GM18861 (cell line): ENCODE measurements around the gene ANKRD6.
"Not testable (repeated sequence)": the region's sequence is repeated elsewhere in the genome, so short reads cannot be mapped to it uniquely, and the experiment has no call there.

Experiments
- ATAC-seq: cut with Tn5 transposase; IDR thresholded peaks from one replicate; pipeline ENCODE4 v1.9.1; 2021; ENCODE audit not compliant: unreplicated experiment

ANKRD6 gene

DNA sequence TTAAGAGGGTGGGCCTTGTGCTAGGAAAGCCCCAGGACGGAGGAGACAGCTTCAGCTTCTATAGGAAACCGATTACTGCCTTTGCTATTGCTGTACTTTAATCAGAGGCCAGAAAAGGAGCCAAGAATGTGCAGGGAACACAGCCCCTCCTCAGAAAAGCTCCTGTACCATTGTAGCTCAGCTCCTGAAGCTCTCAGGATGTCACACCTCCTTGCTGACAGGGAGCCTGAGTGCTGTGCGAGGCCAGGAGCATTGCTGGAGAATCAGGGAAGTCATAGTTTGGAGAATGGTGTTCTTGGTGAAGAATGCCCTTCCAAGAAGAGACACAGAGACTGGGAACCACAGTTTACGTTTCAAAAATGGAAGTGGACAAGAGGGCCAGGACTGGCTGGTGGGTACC is 158.8 kb downstream of the ANKRD6 start:
- ATAC-seq: no peak

DNA sequence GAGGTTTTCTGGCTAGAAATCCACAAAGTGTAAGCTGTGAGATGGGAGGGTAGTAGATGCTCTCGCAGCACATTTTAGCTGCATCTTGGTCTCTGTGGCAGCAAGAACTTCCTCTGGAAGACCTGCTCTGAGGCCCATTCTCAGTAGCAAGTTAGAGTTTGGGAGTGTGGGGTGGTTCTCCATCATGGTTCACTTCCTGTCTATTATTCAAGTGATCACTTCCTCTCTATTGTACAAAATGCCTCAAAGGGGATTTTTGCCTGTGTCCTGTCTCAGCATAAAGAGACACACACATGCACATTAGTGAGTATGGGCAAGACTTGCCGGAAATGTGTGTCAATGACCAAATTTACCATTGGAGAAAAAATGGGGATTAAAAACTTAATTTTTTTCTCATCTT is 163.1 kb downstream of the ANKRD6 start:
- peak; percentile 94 for ATAC-seq

DNA sequence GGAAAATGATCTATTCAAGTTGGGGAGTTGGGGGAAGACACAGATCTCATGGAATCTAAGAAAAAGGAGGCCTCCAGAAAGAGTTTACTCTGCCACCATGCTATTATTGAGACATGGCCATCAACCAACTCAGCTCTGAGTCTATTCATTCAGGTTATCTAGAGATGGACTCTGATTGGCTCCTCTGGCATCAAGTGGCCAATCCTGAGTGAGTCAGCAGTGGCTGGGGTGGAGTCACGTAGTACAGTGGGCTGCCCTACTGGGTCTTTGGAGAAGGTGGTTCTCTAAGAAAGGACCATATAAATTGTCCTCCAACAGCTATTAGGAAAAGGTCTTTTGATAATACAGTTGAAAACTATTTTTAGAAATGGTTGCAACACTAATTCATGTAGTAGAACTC is 163.5 kb downstream of the ANKRD6 start:
- no peak for ATAC-seq

DNA sequence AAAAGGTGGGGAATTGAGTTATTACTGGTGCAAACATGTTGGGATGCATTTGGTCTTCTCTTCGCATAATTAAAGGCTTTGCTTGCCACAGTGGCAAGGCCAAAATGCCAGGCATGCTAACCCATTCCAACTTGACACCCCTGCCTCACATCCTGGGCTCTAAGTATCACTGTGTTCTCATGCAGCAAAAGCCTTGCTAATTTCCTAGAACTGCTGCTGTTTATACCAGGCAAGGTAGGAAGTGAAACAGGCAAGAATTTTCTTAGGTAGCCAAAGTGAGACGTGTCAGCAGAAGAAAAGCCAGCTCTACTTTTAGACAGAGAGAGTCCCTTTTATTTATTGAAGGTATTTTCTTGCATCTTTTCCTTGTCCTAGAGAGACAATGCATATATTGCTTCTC is 164.4 kb downstream of the ANKRD6 start:
- ATAC-seq: no peak

DNA sequence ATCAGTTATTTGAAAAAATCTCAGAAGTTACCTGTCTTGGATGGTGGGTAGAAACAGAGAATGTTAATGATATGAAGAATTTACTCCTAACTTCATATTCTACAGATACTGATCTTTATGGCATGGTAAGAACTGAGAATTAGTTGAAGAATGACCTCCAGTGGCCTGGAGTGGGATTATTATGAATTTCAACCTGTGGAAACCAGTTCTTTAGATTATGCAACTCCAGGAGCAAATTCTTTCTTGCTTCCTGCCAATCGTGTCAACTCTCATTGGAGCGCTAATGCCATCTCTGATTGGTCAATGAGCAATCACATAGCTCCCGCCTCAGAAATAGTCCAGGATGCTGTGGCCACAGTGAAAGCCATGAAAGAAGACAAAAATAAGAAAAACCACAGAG is 165.0 kb downstream of the ANKRD6 start:
- no peak for ATAC-seq

DNA sequence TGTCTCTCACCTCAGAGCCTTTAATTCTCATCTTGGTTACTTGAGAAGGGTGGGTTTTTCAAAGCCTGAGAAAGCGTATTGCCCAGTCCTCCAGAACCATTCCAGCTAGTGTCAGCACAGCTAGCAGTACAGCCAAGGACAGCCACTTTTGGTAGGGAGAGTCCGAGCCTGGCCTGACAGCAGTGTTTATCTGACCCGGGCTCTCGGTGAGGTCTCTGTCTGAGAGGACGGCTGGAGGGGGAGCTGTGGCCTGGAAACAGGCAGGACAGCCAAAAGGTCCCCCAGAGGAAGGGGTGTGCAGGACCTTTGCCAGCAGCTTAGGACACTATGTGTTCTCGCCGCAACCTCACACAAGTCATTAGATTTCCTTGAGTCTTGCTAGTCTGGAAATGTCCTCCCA is 166.8 kb downstream of the ANKRD6 start:
- no peak for ATAC-seq

DNA sequence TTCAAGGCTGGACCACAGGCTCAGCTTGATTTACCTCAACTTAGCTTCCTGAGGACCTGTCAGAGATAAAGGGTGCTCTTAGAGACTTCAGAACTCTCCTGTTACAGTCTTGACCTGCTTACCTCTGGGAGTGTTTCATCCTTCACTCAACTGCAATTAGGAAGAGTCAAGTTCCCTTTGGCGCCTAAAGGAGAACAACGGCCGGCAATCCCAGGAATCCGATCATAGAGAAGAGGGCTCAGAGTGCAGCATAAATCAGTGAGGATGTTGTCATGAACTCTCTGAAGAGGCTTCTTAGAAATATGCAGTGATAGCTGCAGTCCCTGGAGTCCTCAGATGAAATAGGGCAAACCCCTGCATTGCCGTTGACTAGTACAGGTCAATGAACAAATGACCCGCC is 169.2 kb downstream of the ANKRD6 start:
- no peak for ATAC-seq

DNA sequence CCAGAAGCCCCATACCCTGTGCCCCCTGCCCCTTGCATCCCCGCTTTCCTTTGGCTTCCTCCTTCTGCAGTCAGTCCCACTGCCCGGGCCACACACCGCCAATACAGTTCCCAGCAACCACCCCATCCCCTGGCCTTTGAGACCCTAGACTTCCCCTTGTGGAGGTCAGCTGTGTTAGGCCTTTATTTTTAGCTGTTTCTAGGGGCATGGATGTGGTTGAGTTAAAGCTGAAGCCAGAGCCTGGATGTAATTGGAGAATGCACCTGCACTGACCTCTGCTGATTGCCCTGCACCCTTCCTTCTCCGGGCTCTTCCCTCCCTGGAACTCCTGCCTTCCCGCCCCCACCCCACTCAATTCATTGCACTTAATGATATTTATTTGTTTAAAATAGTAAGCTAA is 171.7 kb downstream of the ANKRD6 start:
- no peak for ATAC-seq

DNA sequence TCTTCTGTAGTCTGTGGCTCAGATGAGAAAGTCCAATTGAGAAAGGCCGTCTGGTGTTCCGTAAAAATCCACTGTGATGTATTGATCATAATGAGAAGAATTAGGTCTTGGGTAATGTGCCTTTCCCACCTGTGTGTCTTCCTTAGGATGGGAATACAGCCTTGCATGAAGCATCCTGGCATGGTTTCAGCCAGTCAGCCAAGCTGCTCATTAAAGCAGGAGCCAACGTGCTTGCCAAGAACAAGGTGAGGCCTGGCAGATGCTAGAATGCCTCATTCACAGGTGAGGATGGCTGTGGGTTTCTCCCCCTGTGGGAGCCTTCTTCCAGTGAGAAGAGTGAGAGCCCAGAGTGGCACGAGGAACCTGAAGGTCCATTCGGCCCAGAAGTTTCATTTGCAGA is 172.9 kb downstream of the ANKRD6 start:
- no peak for ATAC-seq

DNA sequence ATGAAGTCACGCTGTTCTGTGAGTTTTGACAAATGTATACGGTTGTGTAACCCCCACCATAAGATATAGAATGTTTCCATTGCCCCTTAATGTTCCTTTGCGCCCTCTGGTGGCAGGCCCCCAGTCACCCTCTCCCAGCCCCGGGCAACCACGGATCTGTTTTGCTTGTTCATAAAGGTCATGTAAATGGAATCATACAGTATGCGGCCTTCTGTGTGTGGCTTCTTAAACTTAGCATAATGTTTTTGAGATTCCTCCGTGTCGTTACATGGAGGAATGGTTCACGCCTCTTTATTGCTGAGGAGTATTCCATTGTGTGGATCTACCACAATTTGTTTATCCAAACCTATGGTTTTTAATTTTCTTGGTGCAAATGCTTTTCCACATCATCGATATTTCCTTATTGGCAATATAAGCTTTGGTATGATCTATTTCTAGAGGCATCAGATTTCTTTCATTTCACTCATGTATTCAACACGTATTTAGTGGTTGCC is 177.2 kb downstream of the ANKRD6 start:
- peak; percentile 76 for ATAC-seq

DNA sequence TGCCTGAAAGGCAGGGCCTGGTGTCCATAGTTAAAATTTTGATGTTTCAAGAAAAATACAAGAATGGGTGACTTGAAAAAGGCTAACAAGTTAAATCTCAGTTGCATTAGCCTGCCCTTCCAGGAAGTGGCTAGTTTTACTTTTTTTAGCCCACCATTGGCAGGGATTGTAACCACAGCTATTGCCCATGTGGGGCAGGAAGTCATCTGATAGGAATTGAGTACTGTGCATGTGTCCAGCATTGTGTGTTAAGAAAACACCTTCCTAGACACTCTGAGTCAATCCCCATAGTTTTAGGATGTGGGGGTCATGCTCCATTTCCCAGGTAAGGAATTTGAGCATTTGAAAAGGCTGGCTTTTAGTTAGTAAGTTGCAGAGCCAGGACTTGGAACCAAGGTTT is 178.7 kb downstream of the ANKRD6 start:
- no peak for ATAC-seq

DNA sequence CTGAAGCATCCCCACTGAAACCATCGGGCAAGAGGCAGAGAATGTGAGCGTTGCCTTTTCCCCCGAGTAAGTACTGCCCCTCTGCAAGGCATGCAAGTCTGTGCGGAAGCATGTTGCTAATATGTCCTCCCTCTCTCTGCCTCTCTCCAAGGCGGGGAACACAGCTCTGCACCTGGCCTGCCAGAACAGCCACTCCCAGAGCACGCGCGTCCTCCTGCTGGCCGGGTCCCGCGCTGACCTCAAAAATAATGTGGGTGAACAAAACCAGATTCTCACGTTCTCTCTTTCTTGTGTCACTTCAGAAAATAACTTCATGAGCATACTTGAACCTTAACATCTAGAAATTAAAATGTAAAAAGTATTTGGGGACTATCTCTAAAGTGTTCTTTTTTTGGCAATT is 179.2 kb downstream of the ANKRD6 start:
- ATAC-seq: no peak

DNA sequence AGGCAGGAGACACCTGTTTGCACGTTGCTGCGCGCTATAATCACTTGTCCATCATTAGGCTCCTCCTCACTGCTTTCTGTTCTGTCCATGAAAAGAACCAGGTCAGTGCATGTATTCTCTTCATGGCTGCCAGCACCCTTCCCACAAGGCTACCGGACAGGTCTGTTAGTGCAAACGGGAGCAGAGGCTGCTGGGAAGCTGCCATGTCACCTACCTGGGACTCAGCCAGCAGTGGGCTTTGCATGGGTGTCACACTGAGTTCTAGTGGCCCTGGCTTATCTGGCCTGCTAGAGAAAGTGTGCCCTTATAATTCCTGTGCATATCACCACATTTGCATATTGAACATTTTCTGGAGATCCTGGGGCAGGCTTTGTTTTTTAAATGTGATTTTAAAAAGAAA is 180.8 kb downstream of the ANKRD6 start:
- ATAC-seq: no peak

DNA sequence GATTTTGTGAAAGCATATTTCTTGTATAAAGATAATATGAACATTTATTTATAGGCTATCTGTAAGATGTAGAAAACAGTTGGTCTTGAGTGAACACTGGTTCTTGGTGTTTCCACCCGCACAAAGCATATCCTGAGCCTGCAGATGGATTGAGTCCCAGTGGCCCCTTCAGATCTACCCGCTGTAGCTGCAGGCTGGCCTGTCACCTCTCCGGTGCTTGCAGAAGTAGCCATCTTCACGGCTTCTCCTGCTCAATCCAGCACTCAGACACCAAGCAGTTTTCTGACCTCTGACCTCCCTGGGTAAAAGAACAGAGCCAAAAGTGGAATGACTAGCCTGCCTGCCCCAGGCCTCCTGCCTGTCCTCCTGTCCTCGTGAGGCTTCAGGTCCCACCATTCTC is 182.9 kb downstream of the ANKRD6 start:
- no peak for ATAC-seq

DNA sequence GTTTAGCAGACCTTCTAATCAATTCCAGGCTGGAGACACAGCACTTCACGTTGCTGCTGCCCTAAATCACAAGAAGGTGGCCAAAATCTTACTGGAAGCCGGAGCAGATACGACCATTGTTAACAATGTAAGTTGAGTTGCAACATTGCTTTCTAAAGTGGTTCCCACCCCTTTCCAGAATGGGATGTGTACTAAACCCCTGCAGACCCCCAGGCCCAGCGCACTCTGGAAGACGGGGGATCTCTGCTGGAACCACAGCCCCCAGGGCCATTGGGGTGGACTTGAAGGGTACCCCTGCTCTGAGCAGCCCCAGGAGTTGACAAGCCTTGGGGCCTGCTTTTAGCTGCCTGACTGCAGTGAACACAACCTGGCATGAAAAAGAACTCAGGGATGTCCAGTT is 183.6 kb downstream of the ANKRD6 start:
- ATAC-seq: no peak

DNA sequence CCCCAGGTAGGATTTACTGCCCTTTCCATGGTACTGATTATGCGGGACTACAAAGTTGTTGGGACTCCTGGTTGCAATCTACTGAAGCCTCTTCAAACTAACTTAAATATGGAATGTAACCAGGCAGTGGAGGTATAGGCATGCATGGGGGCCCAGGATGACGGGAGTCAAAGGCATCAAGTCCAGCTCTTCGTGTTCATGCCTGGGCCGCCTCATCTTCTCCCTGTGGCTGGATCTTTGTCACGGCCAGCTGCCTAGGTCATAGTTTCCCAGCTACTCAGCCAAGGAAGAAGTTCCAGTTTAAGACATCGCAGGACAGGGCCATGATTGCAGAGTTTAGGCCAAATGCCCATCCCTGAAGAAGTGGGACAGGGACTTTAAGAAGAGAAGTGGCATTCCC is 185.1 kb downstream of the ANKRD6 start:
- ATAC-seq: no peak

DNA sequence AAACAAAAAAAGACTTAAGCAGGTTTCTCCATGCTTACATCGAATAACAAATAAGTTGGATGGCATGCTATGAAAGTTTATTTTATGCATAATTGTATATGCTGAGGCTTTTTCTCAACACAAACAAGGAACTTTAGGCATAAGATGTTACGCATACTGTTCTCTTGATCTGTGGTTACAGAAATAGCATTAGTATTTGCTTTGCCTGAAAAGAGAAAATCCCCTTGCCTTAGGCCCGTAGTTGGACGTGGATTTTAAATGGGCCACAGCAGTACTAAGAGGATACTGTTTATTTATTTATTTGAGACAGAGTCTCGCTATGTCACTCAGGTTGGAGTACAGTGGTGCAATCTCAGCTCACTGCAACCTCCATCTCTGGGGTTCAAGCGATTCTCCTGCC is 186.6 kb downstream of the ANKRD6 start:
- ATAC-seq: no peak

DNA sequence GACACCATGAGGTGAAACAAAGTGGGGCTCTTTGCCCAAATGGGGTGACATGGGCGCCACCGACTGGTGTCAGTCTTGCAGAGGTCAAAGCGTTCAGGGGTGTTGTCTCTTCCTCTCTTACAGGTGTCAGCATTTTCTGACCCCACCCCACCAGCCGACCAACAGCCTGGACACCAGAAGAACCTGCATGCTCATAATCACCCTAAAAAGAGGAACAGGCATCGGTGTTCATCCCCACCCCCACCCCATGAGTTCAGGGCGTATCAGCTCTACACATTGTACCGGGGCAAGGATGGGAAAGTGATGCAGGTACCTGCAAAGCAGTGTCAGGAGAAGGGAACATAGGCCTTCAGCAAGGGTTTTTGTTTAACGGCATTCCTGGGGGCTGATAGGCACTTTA is 190.8 kb downstream of the ANKRD6 start:
- ATAC-seq: no peak

DNA sequence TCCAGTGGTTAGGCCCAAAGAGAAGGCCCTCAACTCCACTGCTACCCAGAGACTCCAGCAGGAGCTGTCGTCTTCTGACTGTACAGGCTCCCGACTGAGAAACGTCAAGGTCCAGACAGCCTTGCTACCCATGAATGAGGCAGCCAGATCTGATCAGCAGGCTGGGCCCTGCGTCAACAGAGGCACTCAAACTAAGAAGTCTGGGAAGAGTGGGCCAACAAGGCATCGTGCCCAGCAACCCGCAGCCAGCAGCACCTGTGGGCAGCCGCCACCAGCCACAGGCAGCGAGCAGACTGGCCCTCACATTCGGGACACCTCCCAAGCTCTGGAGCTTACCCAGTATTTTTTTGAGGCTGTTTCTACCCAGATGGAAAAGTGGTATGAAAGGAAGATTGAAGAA is 197.5 kb downstream of the ANKRD6 start:
- ATAC-seq: no peak

DNA sequence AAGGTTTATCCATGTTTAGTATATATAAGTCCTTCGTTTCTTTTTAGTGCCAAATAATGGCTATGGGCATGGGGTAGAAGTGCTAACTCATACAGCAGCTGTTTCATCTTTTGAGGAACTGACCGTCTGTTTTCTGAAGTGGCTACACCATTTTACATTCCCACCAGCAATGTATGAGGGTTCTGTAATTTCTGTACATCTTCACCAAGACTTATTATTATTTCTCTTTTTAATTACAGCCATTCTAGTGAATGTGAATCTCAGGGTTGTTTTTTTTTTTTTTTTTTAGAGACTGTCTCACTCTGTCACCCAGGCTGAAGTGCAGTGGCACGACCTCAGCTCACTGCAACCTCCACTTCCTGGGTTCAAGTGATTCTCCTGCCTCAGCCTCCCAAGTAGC is 203.5 kb downstream of the ANKRD6 start:
- ATAC-seq: not testable (repeated sequence)

DNA sequence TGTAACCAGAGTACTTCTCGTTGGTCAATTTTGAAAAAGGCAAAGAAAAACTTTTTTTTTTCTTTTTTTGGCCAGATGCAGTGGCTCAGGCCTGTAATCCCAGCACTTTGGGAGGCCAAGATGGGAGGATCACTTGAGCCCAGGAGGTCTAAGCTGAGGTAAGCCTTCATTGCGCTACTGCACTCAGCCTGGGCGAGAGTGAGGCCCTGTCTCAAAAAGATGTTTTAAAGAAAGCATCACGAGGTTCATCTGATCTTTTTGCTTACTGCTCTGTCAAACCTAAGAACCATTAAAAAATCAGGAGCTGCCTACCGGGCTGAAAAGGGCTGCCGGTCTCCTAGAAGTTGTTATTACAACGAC is 205.0 kb downstream of the ANKRD6 start:
- ATAC-seq: no peak

DNA sequence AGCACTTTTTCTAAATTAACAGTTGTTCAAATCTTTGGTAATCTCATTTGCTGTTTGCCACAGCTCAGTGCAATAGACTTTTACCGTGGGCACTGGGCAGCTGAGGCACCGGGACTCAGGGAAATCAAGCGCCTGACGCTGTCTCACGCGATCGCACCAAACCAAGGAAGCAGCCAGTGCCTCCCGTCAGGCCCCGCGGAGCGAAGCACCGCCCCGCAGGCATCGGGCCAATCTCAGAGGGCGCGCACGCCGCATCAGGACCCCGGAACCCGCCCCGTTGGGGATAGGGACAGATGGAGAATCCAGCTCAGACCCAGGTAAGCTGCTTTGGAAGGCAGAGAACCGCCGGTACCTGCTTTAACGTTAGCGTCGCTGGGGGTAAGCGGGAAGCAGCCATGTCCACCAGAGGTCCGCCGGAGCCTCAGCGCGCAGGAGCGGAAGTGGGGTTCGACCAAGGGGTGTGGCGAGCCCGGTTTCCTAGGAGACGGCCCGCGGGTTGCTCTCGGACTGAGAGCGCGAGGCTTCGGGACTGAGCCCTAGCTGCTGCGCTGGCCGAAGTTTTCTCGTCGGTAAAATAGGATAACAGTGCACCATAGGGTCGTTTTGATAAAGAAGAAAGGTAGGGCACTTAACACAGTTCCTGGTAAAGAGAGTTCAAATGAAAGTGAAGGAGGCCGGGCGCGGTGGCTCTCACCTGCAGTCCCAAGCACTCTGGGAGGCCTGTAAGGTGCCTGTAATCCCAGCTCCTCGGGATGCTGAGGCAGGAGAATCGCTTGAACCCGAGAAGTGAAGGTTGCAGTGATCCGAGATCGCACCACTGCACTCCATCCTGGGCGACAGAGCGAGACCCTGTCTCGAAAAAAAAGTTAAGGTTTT is 205.6 kb downstream of the ANKRD6 start, which contains the start of gene LYRM2:
TSS of gene LYRM2 (minus strand) at position 428 of the 876 bp plus-strand sequence. CDS start at position 397, 31 bp downstream.
- ATAC-seq: peak; percentile 94

DNA sequence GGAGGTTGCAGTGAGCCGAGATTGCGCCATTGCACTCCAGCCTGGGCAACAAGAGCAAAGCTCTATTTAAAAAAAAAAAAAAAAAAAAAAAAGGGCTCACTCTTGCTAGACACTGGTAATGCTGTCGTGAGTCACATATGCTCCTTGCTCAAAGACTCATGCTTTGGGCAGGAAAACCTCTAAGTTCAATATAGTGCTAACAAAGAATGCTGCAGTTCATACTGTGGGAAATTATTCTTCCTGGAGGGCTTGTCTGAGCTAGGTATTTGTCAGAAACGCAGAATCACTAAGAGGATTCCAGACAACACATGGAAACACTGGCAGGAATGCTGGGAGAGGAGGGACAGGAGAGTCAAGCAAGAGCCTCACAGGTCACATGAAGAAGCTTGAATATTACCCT is 207.9 kb downstream of the ANKRD6 start:
- ATAC-seq: no peak
